ENCODE measurements around the gene ENPP4. TPM values are rescaled to one million over a fixed set of nuclear protein-coding genes. Genes with fewer than 3 reads are reported as not detected.

The ENPP4 gene
- total RNA-seq, 2 experiments from 2014 or later: 7.1 to 9.2 TPM

- no peaks in the 10 kb centered on the region for H3K9me3 ChIP-seq (ENCODE audit: low read length)
- H2AFZ ChIP-seq (ENCODE audit: low read length): no peak overlapping the region
- TF ChIP-seq EZH2phosphoT487 (IDR thresholded peaks at IDR 0.05; ENCODE audit: borderline replicate concordance, low read depth, low read length) (no peak), CTCF (conservative IDR thresholded peaks at IDR 0.05; ENCODE audit: low read length) (no peak)
- intact Hi-C loops (cut with micrococcal nuclease; ENCODE audit: unreplicated experiment): no loop called here
- no peak overlapping the region for H3K27ac ChIP-seq (ENCODE audit: low read depth, low read length, poor library complexity, severe bottlenecking)
- no peaks in the 10 kb centered on the region for H3K79me2 ChIP-seq (ENCODE audit: insufficient read depth, low read depth, low read length)
- no TSS peak for BruUV-seq (replicated peaks)
- H3K9me2 ChIP-seq (ENCODE audit: insufficient read depth, low read length): no peaks in the 10 kb centered on the region
- no peak overlapping the region for H3K4me3 ChIP-seq (ENCODE audit: low read depth, low read length, poor library complexity, severe bottlenecking)
- H3K36me3 ChIP-seq (ENCODE audit: insufficient read depth, low read length): no peaks in the 10 kb centered on the region
- ChIA-PET CTCF (ENCODE audit: unreplicated experiment) (no interaction called here), POLR2A (no interaction called here)
- H4K20me1 ChIP-seq (ENCODE audit: insufficient read depth, low read length): no peaks in the 10 kb centered on the region
- no peak for DNase-seq (ENCODE audit: low spot score)
- H3K4me2 ChIP-seq (ENCODE audit: low read length): no peak overlapping the region
- no peaks in the 10 kb centered on the region for H3K4me1 ChIP-seq (ENCODE audit: insufficient read depth, low read length, poor library complexity, severe bottlenecking)
Observed at GRCh38 chr6:46113370-46113769, 16.4 kb upstream of the ENPP4 start.

- no TSS peak for BruUV-seq (replicated peaks)
- no peak overlapping the region for H2AFZ ChIP-seq (ENCODE audit: low read length)
- ChIA-PET CTCF (ENCODE audit: unreplicated experiment) (no interaction called here), POLR2A (interaction anchor here (2.0 kb wide), 1 partner anchor 14 kb away, joined by 8 read pairs; the partner anchor contains the start of gene ENPP4)
- peaks cover 8% of the 10 kb centered on the region; the same call in 1 of the 2 replicates for H3K36me3 ChIP-seq (ENCODE audit: insufficient read depth, low read length)
- no peaks in the 10 kb centered on the region for H3K9me2 ChIP-seq (ENCODE audit: insufficient read depth, low read length)
- DNase-seq (ENCODE audit: low spot score): no peak
- H3K4me3 ChIP-seq (ENCODE audit: low read depth, low read length, poor library complexity, severe bottlenecking): no peak overlapping the region
- TF ChIP-seq EZH2phosphoT487 (IDR thresholded peaks at IDR 0.05; ENCODE audit: borderline replicate concordance, low read depth, low read length) (no peak), CTCF (conservative IDR thresholded peaks at IDR 0.05; ENCODE audit: low read length) (no peak)
- H3K27ac ChIP-seq (ENCODE audit: low read depth, low read length, poor library complexity, severe bottlenecking): no peak overlapping the region
- no peak overlapping the region for H3K4me2 ChIP-seq (ENCODE audit: low read length)
- no peaks in the 10 kb centered on the region for H3K9me3 ChIP-seq (ENCODE audit: low read length)
- H4K20me1 ChIP-seq (ENCODE audit: insufficient read depth, low read length): no peaks in the 10 kb centered on the region
- H3K79me2 ChIP-seq (ENCODE audit: insufficient read depth, low read depth, low read length): no peaks in the 10 kb centered on the region
- no peaks in the 10 kb centered on the region for H3K4me1 ChIP-seq (ENCODE audit: insufficient read depth, low read length, poor library complexity, severe bottlenecking)
- intact Hi-C loops (cut with micrococcal nuclease; ENCODE audit: unreplicated experiment): no loop called here
Observed at GRCh38 chr6:46115634-46116033, 14.2 kb upstream of the ENPP4 start.

- no TSS peak for BruUV-seq (replicated peaks)
- H3K4me2 ChIP-seq (ENCODE audit: low read length): no peak overlapping the region
- no peak overlapping the region for H2AFZ ChIP-seq (ENCODE audit: low read length)
- H3K36me3 ChIP-seq (ENCODE audit: insufficient read depth, low read length): peaks cover 8% of the 10 kb centered on the region; the same call in 1 of the 2 replicates
- intact Hi-C loops (cut with micrococcal nuclease; ENCODE audit: unreplicated experiment): no loop called here
- H3K79me2 ChIP-seq (ENCODE audit: insufficient read depth, low read depth, low read length): no peaks in the 10 kb centered on the region
- ChIA-PET CTCF (ENCODE audit: unreplicated experiment) (no interaction called here), POLR2A (interaction anchor here (2.0 kb wide), 1 partner anchor 13 kb away, joined by 8 read pairs; the partner anchor contains the start of gene ENPP4)
- H3K9me3 ChIP-seq (ENCODE audit: low read length): no peaks in the 10 kb centered on the region
- H3K4me1 ChIP-seq (ENCODE audit: insufficient read depth, low read length, poor library complexity, severe bottlenecking): no peaks in the 10 kb centered on the region
- no peak overlapping the region for H3K27ac ChIP-seq (ENCODE audit: low read depth, low read length, poor library complexity, severe bottlenecking)
- no peaks in the 10 kb centered on the region for H3K9me2 ChIP-seq (ENCODE audit: insufficient read depth, low read length)
- peak; percentile 18 for DNase-seq (ENCODE audit: low spot score)
- no peak overlapping the region for H3K4me3 ChIP-seq (ENCODE audit: low read depth, low read length, poor library complexity, severe bottlenecking)
- no peaks in the 10 kb centered on the region for H4K20me1 ChIP-seq (ENCODE audit: insufficient read depth, low read length)
- TF ChIP-seq CTCF (conservative IDR thresholded peaks at IDR 0.05; ENCODE audit: low read length): no peak
- TF ChIP-seq EZH2phosphoT487 (IDR thresholded peaks at IDR 0.05; ENCODE audit: borderline replicate concordance, low read depth, low read length): no peak
Observed at GRCh38 chr6:46116289-46116688, 13.5 kb upstream of the ENPP4 start.
